Right lobe of liver (tissue), 4 donors: ENCODE results near the gene WDR89.

Experiments used
- CTCF ChIP-seq, 4 donors: fragments of 200-600 bp in 3 of 4; fragments of 450-650 bp in 1 of 4; IDR thresholded peaks; one replicate each; pipeline versions ENCODE4 v1.5.1 to v1.8.0; 2016 to 2022; ENCODE audit warnings: antibody characterized with exemption in 4 of 4, mild to moderate bottlenecking in 2 of 4
- POLR2A ChIP-seq: fragments of 450-650 bp; IDR thresholded peaks from one replicate; pipeline ENCODE4 v1.6.1; 2017; ENCODE audit warnings: antibody characterized with exemption, mild to moderate bottlenecking
- donor health status: DM: no; HTN: no; CAD: no.
- donor health status: DM: no; HTN: no; CAD: no.
- donor health status: DM: no; HTN: yes; CAD: no.

DNA sequence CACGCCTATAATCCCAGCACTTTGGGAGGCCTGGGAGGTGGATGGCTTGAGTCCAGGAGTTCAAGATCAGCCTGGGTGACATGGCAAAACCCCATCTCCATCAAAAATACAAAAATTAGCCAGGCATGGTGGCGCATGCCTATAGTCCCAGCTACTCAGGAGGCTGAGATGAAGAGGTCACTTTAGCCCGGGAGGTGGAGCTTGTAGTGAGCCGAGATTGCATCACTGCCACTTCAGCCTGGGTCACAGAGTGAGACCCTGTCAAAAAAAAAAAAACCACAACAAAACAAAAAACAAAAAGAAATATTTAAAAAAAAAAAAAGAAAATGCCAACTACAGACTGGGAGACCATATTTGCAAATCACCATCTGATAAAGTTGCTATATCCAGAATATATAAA lies 17.5 kb downstream of the WDR89 start:
- TF ChIP-seq CTCF (IDR thresholded peaks at IDR 0.05): no peak
- TF ChIP-seq POLR2A: no peak
